ENCODE results near the gene NLRP13.

GRCh38 chr19:55912916-55913315 lies 19.2 kb downstream of the NLRP13 start:
- TF ChIP-seq POLR2A (IDR thresholded peaks at IDR 0.05), result no peak
- TF ChIP-seq, protein P1, sequence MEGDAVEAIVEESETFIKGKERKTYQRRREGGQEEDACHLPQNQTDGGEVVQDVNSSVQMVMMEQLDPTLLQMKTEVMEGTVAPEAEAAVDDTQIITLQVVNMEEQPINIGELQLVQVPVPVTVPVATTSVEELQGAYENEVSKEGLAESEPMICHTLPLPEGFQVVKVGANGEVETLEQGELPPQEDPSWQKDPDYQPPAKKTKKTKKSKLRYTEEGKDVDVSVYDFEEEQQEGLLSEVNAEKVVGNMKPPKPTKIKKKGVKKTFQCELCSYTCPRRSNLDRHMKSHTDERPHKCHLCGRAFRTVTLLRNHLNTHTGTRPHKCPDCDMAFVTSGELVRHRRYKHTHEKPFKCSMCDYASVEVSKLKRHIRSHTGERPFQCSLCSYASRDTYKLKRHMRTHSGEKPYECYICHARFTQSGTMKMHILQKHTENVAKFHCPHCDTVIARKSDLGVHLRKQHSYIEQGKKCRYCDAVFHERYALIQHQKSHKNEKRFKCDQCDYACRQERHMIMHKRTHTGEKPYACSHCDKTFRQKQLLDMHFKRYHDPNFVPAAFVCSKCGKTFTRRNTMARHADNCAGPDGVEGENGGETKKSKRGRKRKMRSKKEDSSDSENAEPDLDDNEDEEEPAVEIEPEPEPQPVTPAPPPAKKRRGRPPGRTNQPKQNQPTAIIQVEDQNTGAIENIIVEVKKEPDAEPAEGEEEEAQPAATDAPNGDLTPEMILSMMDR (IDR thresholded peaks at IDR 0.05), result no peak

Data from adrenal gland (tissue), 5 donors.